Panc1 (cell line): ENCODE data around the gene PNPLA8. TPM values are rescaled to one million over a fixed set of nuclear protein-coding genes. Genes with fewer than 3 reads are reported as not detected.

Experiments used
- ATAC-seq: fragments of 200-7000 bp; cut with Tn5 transposase; 2 replicates; pipeline ENCODE4 v1.9.1; 2020; ENCODE audit warnings: mild to moderate bottlenecking, moderate library complexity
- BruUV-seq: library from RNA; stranded (reverse); fragments of 400-500 nt; replicated peaks from 2 replicates; lab custom pipeline; 2021; lab: Mats Ljungman, UMichigan
- CTCF ChIA-PET: fragments of 300-600 bp; sonication (Branson Sonifier 250); formaldehyde crosslinking; loops from one replicate; lab custom pipeline; 2022; ENCODE audit warnings: antibody characterized with exemption; lab: Charles Lee
- POLR2A ChIA-PET: fragments of 300-600 bp; sonication (Branson Sonifier 250); formaldehyde crosslinking; loops from one replicate; lab custom pipeline; 2022; ENCODE audit warnings: antibody characterized with exemption; lab: Charles Lee
- DNase-seq: peaks from one replicate; pipeline ENCODE4 v3.0.0-alpha.2; 2010; ENCODE audit warnings: low read depth, low spot score
- H3K27ac ChIP-seq: 2 replicates; pipeline ENCODE4 v1.5.1; 2011; ENCODE audit warnings: mild to moderate bottlenecking, low read length, inconsistent platforms
- H3K27me3 ChIP-seq: fragments of 200-500 bp; sonication (Bioruptor generic); 2 replicates; pipeline ENCODE4 v1.6.0; 2014; ENCODE audit warnings: low read length, inconsistent platforms; ENCODE audit not compliant: control insufficient read depth, insufficient read depth
- H3K36me3 ChIP-seq: fragments of 200-500 bp; sonication (Bioruptor generic); 2 replicates; pipeline ENCODE4 v1.5.1; 2014; ENCODE audit warnings: inconsistent platforms, mild to moderate bottlenecking, low read length, moderate library complexity; ENCODE audit not compliant: control insufficient read depth, insufficient read depth
- H3K4me1 ChIP-seq: 2 replicates; pipeline ENCODE4 v1.5.1; 2011; ENCODE audit warnings: inconsistent platforms, mild to moderate bottlenecking, low read length, moderate library complexity; ENCODE audit not compliant: control insufficient read depth, insufficient read depth
- H3K4me3 ChIP-seq, 2 experiments: 2 replicates each; pipeline ENCODE4 v1.5.1; 2011 to 2012; ENCODE audit warnings: low read depth in 2 of 2, low read length in 2 of 2, mild to moderate bottlenecking in 2 of 2, inconsistent platforms in 1 of 2, moderate library complexity in 1 of 2
- H3K9me3 ChIP-seq: fragments of 200-500 bp; sonication (Bioruptor generic); 2 replicates; pipeline ENCODE4 v1.5.1; 2014; ENCODE audit warnings: low read depth, mild to moderate bottlenecking, inconsistent platforms, low read length, moderate library complexity; ENCODE audit not compliant: control insufficient read depth, insufficient read depth
- CTCF ChIP-seq: fragments of 450-650 bp; IDR thresholded peaks from 2 replicates; pipeline ENCODE4 v1.5.1; 2017; ENCODE audit warnings: mild to moderate bottlenecking
- POLR2AphosphoS5 ChIP-seq: IDR thresholded peaks from 2 replicates; pipeline ENCODE4 v1.6.1; 2012; ENCODE audit warnings: mild to moderate bottlenecking, low read depth, low read length, moderate library complexity
- REST ChIP-seq, 2 experiments: IDR thresholded peaks; 2 replicates each; pipeline ENCODE4 v1.6.1; 2011 to 2012; ENCODE audit warnings: low read depth in 2 of 2, control low read depth in 1 of 2, low read length in 1 of 2, mild to moderate bottlenecking in 1 of 2, moderate library complexity in 1 of 2; ENCODE audit not compliant: insufficient read depth in 1 of 2
- SIN3A ChIP-seq: IDR thresholded peaks from 2 replicates; pipeline ENCODE4 v1.6.1; 2012; ENCODE audit warnings: low read depth, mild to moderate bottlenecking, low read length, moderate library complexity, borderline replicate concordance; ENCODE audit not compliant: insufficient read depth
- TCF7L2 ChIP-seq: IDR thresholded peaks from 2 replicates; pipeline ENCODE4 v1.6.1; 2011; ENCODE audit warnings: mild to moderate bottlenecking, low read depth, low read length, inconsistent platforms
- in situ Hi-C: cut with HindIII; loops from 2 replicates; pipeline ENCODE4 v1.10.0; 2016; ENCODE audit warnings: low sequenced_read_pairs, low pct_unique_long_range_greater_than_20kb
- intact Hi-C: fragments of 100-400 bp; cut with micrococcal nuclease; formaldehyde crosslinking; loops from one replicate; pipeline ENCODE4 v1.10.0; 2022; ENCODE audit not compliant: unreplicated experiment
- total RNA-seq: library from RNA; stranded (reverse); gene quantifications from one replicate; pipeline ENCODE4 v1.2.1, GENCODE V29; 2021; ENCODE audit not compliant: unreplicated experiment

The PNPLA8 gene
- total RNA-seq, 1 experiment from 2014 or later: 18.1 TPM

DNA sequence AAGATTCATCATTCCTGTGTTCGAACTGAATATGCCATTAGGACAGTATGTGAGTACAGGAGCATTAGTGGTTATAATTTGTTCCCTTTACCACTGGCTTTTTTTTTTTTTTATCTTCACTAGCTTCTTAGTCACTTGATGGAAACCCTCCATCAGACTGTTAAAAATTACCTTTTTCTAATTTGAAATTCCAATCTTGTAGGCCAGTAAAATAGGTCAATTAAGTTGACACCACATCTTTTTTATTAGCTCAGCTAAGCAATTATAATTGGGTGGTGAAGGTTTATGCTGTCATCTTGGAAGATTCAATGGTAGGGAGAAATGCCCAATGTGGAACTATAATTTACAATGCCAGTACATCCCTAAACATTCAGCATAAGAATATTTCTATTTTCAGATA is 75.8 kb downstream of the PNPLA8 start:
- in situ Hi-C loops (no loop called here), intact Hi-C loops (loop anchor here (5.0 kb wide), 1 partner anchor 268 kb away; no protein-coding TSS in a partner anchor)
- DNase-seq (no peak), ATAC-seq (no peak)
- Histone ChIP-seq H3K27ac (no peak overlapping the region), H3K9me3 (no peaks in the 10 kb centered on the region), H3K36me3 (no peaks in the 10 kb centered on the region), H3K4me3 (no peak overlapping the region), H3K4me1 (no peaks in the 10 kb centered on the region), H3K27me3 (peaks cover 28% of the 10 kb centered on the region)
- POLR2A ChIA-PET: no interaction called here
- BruUV-seq: no TSS peak
- no peak for TF ChIP-seq REST (IDR thresholded peaks at IDR 0.05; ENCODE audit: insufficient read depth in 1 of 2, low read depth in 2 of 2, low read length in 1 of 2)
- CTCF ChIA-PET: no interaction called here

DNA sequence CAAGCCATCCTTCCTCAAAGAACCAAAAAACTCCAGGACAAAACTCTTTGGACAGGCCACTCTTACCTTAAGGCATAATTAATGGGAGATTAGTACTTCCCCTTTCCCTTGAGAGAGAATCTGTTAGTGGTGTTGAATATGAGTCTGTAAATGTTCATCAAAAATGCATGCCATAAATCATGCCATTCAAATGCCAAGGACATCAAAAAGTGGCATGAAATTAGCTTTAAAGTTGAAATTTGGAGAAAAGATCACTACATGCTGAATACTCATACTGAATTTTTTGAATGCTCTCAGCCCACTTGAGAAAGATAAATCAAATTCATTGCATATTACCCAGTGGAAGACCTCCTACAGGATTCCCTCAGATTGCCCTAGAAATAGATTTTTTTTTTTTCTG is 76.4 kb downstream of the PNPLA8 start:
- CTCF ChIA-PET: no interaction called here
- H3K27ac ChIP-seq: no peak overlapping the region

More for the DNA sequence above, 76.4 kb downstream of the PNPLA8 start:
- TF ChIP-seq CTCF (no peak), SIN3A (no peak), TCF7L2 (no peak), REST (IDR thresholded peaks at IDR 0.05; ENCODE audit: insufficient read depth in 1 of 2, low read depth in 2 of 2, low read length in 1 of 2) (no peak), POLR2AphosphoS5 (no peak)
- H3K4me3 ChIP-seq: no peak overlapping the region
- BruUV-seq: no TSS peak
- DNase-seq (no peak), ATAC-seq (no peak)
- H3K36me3 ChIP-seq: no peaks in the 10 kb centered on the region
- peaks cover 28% of the 10 kb centered on the region for H3K27me3 ChIP-seq
- H3K4me1 ChIP-seq: no peaks in the 10 kb centered on the region
- POLR2A ChIA-PET: no interaction called here
- intact Hi-C loops (no loop called here), in situ Hi-C loops (no loop called here)
- H3K9me3 ChIP-seq: no peaks in the 10 kb centered on the region
